Cerebellar nuclear complex (tissue), 1 donor: ENCODE measurements around the gene RLN3.
"Not testable (repeated sequence)": the region's sequence is repeated elsewhere in the genome, so short reads cannot be mapped to it uniquely, and the experiment has no call there.

ENCODE experiments used
- DNase-seq, 2 experiments: peaks; one replicate each; lab custom pipeline; 2025; lab: John Stamatoyannopoulos, UW

RLN3 gene

DNA sequence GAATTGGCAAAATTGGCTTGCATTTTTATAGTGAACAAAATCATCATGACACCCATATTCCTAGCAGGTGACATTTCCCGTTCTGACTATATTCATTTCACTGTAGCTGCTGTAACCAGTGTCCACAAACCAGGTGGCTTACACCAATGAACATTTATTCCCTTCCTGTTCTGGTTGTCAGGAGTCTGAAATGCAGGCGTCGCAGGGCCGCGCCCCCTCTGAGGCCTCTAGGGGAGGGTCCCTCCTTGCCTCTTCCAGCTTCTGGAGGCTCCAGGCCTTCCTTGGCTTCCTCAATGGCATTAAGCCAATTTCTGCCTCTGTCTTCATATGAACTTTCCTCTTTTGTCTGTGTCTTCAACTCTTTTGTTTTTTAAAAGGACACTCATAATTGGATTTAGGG is 6.5 kb upstream of the RLN3 start:
- no peak for DNase-seq

DNA sequence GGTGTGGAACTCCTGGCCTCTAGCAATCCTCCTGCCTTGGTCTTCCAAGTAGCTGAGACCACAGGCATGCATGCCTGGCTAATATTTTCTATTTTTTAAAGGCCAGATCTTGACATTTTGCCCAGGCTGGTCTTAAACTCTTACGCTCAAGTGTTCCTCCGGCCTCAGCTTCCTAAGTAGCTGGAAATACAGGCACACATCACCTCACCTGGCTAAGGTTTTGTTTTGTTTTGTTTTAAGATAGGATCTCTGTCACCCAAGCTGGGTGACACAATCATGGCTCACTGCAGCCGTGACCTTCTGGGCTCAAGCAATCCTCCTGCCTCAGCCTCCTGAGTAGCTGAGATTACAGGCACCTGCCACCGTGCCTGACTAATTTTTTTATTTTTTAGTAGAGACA is 5.5 kb upstream of the RLN3 start:
- no peak for DNase-seq

DNA sequence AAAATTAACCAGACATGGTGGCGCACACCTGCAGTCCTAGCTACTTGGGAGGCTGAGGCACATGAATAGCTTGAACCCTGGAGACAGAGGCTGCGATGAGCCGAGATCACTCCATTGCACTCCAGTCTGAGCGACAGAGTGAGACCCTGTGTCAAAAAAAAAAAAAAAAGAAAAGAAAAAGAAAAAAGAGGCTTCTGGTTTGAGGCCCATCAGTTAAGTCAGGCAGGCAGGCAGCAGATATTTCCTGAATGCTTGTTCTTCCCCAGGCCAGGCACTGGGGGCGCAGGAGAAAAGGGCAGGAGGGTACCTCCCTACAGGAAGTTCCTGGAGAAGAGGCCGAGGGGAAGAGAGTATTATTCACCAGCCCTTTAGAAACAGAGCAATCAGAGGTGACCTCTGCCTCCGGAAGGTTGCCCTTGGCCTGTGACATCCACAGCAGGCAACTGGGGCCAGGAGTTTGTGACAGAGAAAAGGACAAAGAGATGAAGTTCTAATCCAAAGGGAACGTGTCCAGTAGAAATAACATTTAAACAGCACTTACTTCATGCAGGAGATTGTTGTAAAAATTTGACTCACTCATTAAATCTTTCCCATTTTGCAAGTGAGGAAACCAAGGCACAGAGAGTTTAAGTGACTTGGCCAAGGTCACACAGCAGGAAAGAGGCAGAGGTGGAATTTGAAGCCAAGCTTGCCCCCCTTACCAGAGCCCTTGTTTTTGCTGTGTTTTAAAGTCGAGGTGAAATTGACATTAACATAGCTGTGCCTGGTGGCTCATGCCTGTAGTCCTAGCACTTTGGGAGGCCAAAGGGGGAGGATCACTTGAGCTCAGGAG is 4.3 kb upstream of the RLN3 start:
- DNase-seq = no peak

DNA sequence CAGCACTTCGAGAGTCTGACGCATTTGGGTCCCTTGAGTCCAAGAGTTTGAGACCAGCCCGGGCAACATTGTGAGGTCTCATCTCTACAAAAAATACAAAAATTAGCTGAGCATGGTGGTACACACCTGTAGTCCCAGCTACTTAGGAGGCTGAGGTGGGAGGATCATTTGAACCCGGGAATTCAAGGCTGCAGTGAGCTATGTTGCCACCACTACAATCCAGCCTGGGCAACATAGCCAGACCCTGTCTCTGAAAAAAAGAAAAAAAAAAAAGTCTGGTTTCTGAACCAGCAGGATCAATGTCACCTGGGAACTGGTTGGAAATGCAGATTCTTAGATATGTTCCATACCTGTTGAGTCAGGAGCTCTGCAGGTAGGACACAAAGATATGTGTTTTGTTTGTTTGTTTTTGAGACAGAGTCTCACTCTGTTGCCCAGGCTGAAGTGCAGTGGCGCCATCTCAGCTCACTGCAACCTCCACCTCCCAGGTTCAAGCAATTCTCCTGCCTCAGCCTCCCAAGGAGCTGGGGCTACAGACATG is 1.2 kb upstream of the RLN3 start:
- not testable (repeated sequence) for DNase-seq

DNA sequence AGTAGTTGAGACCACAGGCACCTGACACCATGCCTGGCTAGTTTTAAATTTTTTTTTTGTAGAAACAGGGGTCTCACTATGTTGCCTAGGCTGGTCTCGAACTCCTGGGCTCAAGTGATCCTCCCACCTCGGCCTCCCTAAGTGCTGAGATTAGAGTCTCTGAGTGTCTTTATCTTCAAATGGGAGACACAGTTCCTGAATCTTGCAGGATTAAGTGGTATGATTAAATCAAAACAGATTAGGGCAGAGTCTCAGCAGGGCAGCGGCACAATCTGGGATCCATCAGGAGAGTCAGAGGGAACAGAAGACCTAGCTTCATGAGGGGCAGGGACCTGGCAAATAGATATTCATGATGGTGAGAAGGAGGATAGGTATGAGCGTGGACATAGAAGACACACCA is 953 bp downstream of the RLN3 start:
- no peak for DNase-seq

DNA sequence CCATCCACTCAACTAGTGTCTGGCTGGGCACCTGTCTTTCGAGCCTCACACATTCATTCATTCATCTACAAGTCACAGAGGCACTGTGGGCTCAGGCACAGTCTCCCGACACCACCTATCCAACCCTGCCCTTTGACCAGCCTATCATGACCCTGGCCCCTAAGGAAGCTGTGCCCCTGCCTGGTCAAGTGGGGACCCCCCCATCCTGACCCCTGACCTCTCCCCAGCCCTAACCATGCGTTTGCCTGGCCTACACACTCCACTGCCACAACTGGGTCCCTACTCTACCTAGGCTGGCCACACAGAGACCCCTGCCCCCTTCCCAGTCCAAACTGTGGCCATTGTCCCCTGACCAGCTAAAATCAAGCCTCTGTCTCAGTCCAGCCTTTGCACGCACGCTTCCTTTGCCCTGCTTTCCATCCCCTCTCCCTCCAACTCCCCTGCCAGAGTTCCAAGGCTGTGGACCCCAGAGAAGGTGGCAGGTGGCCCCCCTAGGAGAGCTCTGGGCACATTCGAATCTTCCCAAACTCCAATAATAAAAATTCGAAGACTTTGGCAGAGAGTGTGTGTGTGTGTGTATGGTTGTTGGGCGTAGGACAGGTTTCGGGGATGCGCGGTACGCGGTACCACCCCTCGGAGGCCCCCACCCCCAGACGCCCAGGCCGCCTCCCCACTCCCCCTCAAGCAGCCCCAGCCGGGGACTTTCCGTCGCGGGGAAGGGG is 3.2 kb downstream of the RLN3 start:
- no peak for DNase-seq

DNA sequence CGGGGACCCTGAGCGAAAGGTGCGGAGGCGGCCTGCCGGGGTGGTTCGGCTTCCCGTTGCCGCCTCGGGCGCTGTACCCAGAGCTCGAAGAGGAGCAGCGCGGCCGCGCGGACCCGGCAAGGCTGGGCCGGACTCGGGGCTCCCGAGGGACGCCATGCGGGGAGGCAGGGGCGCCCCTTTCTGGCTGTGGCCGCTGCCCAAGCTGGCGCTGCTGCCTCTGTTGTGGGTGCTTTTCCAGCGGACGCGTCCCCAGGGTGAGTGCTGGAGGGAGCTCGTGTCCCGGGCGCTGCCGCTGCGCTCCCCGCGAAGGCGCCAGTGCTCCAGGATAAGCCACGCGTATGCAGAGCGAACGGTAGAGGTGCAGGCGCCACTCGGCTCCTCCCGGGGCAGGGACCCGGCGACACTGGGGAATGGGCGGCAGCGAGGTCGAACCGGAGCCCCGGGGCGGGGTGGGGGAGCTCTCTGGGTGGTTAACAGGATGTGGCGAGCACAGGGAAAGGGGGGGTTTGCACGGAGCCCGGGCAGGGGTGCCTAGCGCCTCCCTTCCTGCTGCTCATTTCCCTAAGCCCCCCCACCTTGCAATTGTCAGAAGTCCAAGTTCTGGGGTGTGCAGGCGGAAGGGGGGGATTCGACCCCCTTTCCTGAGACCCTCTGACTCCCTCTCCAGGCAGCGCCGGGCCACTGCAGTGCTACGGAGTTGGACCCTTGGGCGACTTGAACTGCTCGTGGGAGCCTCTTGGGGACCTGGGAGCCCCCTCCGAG is 4.0 kb downstream of the RLN3 start, which contains the start of gene IL27RA:
Gene IL27RA (plus strand): TSS at position 44 of the 762 bp plus-strand sequence. CDS start 111 bp downstream, at position 155.
- DNase-seq = no peak

DNA sequence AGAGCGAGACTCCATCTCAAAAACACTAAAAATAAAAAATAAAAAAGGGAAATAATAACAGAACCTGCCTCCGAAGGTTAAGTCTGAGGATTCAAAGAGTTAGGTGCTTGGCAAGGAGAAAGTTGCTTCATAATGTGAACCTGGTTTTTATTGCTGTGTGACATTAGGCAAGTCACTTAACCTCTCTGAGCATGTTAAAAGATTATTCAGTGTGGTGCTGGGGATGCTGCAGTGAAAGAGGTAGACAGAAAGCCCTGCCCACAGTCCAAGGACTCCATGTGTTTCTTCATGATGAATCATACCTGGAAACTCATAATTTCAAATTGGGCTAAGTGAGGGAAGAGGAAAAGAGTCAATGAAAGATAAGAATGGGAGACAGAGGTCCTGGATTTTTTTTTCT is 6.0 kb downstream of the RLN3 start:
- DNase-seq = no peak

DNA sequence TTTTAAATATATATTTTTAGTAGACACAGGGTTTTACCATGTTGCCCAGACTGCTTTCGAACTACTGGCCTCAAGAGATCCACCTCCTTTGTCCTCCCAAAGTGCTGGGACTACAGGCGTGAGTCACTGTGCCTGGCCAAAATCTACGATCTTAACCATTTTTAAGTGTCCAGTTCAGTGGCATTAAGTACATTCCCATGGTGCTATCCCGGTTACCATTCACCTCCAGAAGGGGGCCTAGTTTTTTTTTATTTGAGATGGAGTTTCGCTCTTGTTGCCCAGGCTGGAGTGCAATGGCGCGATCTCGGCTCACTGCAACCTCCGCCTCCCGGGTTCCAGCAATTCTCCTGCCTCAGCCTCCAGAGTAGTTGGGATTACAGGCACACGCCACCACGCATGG is 7.2 kb downstream of the RLN3 start:
- not testable (repeated sequence) for DNase-seq

DNA sequence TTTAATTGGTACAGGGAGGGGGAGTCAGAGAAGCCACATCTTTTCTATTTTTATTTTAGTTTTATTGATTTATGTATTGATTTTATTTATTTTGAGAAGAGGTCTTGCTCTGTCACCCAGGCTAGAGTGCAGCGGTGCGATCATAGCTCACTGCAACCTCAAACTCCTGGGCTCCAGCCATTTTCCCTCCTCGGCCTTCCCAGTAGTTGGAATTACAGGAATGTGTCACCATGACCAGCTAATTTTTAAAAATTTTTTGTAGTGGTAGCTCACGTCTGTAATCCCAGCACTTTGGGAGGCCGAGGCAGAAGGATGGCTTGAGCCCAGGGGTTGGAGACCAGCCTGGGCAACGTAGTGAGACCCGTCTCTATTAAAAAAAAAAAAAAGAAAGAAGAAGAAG is 7.8 kb downstream of the RLN3 start:
- no peak for DNase-seq

DNA sequence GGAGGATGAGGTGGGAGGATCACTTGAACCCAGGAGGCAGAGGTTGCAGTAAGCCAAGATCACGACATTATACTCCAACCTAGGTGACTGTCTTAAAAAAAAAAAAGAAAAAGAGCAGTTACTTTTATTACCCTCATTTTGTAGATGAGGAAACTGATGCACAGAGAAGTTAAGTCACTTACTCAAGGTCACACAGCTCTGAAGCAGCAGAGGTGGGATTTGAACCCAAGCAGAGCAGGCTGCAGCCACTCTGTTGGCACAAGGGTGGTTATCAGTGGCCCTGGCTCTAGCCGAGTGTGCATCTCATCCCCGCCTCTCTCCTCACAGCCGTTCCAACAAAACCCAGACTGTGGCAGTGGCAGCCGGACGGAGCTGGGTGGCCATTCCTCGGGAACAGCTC is 11.2 kb downstream of the RLN3 start:
- no peak for DNase-seq

DNA sequence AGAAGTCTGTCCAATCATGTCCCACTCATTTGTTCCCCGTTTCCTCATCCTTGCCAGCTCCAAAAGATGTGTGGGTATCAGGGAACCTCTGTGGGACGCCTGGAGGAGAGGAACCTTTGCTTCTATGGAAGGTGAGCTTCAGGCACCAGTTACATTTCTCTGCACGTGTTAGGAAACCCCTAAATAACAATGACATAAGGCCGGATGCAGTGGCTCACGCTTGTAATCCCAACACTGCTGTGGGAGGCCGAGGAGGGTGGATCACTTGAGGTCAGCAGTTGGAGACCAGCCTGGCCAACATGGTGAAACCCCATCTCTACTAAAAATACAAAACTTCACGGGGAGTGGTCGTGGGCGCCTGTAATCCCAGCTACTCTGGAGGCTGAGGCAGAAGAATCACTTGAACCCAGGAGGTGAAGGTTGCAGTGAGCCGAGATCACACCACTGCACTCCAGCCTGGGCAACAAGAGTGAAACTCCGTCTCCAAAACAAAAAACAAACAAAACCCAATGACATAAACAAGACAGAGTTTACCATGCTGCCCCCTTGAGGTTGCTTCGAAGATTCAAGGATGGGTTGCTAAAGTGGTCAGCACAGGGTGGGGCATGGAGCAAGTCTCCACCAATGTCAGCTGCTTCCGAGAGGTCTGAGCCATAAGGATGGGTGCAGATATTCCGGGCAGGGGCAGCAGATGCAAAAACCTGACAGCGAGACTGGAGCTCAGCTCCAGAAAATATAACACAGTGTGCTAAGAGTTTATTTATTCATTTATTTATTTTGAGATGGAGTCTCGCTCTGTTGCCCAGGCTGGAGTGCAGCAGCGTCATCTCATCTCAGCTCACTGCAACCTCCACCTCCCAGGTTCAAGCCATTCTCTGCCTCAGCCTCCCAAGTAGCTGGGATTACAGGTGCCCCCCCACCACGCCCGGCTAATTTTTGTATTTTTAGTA is 15.0 kb downstream of the RLN3 start:
- peak in 1 of 2 experiments; percentile 35 for DNase-seq

DNA sequence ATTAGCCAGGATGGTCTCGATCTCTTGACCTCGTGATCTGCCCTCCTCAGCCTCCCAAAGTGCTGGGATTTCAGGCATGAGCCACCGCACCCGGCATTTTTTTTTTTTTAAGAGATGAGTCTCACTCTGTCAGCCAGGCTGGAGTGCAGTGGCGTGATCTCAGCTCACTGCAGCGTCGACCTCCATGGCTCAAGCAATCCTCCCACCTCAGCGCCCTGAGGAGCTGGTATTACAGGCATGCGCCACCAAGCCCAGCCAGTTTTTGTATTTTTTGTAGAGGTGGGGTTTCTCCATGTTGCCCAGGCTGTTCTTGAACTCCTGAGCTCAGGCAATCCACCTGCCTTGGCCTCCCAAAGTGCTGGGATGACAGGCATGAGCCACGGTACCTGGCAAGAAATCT is 19.9 kb downstream of the RLN3 start:
- not testable (repeated sequence) for DNase-seq

DNA sequence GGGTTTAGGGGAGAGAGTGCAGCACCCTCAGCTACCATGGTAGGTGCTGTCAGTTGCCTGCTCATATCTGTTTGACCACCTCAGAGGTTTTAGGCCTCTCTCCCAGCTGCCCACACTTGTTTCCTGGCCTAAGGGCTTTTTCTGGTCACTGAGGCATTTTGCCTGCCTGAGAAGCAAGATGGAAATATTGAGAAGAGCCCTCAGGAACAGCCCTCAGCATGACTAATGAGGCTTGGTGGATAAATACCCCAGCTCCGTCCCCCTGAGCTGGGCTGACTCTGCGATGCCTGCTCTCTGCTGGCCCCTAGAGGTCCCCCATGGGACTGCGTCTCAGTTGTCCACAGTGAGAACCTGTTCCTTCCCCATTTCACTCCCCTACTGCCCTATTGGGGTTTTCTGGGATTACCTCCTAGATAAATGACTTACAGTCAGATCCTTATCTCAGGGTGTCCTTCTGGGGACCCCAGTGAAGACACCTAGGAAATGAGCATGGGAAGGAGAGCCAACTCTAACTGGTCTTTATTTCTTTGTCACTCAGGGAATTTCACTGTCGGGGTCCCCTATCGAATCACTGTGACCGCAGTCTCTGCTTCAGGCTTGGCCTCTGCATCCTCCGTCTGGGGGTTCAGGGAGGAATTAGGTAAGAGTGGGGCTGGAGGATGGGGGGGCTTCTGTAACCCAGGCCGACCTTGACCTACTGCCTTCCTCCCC is 20.6 kb downstream of the RLN3 start:
- DNase-seq = no peak

DNA sequence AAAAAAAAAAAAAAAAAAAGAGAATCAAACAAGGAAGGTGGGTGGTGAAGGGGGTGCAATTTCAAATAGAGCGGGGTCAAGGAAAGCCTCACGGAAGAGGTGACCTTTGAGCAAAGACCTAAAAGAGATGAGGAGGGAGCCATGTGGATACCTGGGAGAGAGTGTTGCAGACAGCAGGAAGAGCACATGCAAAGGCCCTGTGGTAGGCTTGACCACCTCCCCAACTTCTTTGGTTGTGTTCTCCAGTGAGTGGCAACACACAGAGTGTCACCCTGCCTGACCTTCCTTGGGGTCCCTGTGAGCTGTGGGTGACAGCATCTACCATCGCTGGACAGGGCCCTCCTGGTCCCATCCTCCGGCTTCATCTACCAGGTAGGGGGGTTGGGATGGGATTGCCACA is 22.6 kb downstream of the RLN3 start:
- DNase-seq = no peak

DNA sequence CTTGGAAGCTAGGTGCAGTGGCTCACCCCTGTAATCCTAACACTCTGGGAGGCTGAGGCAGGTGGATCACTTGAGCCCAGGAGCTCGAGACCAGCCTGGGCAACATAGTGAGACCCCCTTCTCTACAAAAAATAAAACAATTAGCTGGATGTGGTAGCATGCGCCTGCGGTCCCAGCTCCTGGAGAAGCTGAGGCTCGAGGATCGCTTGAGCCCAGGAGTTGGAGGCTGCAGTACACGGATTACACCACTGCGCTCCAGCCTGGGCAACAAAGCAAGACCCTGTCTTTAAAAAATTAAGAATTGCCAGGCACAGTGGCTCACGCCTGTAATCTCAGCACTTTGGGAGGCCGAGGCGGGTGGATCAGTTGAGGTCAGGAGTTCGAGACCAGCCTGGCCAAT is 23.0 kb downstream of the RLN3 start:
- DNase-seq = not testable (repeated sequence)

DNA sequence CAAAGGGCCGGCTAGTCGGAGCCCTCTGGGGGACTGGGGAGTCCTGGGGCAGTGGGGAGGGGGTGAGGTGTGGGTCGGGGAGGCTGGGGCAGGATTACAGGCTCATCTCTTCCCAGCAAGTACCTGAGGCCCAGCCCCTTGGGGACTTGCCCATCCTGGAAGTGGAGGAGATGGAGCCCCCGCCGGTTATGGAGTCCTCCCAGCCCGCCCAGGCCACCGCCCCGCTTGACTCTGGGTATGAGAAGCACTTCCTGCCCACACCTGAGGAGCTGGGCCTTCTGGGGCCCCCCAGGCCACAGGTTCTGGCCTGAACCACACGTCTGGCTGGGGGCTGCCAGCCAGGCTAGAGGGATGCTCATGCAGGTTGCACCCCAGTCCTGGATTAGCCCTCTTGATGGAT is 24.0 kb downstream of the RLN3 start:
- no peak for DNase-seq

DNA sequence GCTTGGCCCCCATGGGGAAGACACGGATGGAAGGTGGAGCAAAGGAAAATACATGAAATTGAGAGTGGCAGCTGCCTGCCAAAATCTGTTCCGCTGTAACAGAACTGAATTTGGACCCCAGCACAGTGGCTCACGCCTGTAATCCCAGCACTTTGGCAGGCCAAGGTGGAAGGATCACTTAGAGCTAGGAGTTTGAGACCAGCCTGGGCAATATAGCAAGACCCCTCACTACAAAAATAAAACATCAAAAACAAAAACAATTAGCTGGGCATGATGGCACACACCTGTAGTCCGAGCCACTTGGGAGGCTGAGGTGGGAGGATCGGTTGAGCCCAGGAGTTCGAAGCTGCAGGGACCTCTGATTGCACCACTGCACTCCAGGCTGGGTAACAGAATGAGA is 24.5 kb downstream of the RLN3 start:
- DNase-seq = no peak

DNA sequence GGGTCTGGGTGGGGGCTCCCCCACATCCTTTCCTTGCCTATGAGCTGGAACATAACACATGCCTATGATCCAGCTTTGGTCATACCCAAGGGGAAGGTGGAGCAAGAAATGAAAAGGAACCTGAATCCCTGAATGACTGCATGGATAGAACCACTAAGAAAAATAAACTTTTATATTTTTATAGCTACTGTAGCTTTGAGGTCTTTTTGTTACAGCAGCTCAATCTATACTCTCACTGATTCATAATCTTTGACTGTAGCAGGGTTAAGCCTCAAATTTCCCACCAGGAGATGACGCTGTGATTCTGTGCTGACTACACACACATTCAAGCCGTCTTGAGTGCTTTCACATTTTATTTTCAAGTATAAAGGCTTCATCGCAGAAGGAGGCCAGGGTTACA is 25.1 kb downstream of the RLN3 start:
- DNase-seq = no peak

DNA sequence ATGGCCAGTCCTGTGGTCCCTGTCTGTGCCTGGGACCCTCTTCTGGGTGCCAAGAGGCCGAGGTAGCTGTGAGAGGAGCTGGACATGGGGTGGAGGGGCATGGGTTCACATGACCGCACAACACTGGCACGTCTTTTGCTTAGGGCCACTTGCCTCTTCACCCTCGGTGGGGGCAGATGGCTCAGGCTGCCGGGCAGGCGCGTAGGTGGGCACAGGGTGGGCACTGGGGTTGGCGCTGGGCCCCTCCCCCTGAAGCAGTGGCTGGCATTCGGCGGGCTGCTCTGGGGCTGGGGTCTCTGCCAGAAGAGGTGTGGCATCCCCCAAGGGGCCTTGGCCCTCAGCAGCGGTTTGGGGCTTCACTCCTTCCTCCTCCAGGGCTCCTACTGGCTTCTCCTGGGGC is 25.6 kb downstream of the RLN3 start:
- no peak for DNase-seq

DNA sequence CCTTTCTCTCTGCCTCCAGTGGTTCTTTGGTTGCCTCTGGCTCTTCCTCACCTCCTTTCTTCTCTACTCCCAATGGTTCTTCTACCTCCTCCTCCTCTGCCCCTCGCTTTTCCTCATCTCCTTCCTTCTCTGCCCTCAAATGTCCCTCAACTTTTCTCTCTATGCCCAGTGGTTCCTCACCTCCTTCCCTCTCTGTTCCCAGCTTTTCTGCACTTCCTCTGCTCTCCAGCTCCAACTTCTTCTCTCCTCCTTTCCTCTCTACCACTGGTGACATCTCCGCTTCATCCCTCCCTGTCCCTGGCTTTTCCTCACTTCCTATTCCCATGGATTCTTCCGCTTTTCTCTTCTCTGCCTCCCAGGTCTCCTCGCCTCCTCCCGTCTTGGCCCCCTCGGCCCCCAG is 26.2 kb downstream of the RLN3 start:
- DNase-seq = no peak
